Gastrocnemius medialis (tissue), 4 donors: Measurements from ENCODE around the gene TMPRSS9.
A peak's percentile ranks its signal among the peaks of the same experiment; 100 is the strongest.

ENCODE experiments used
- CTCF ChIP-seq, 5 experiments: fragments of 450-650 bp in 3 of 5; fragments of 200-600 bp in 2 of 5; sonication (generic) in 2 of 5; IDR thresholded peaks in 4 of 5; conservative IDR thresholded peaks in 1 of 5; 1 replicate in 4 of 5; 2 replicates in 1 of 5; pipeline ENCODE4 v1.5.1; 2016 to 2019; ENCODE audit warnings: antibody characterized with exemption in 5 of 5, mild to moderate bottlenecking in 3 of 5, moderate library complexity in 3 of 5
- POLR2A ChIP-seq, 2 donors: fragments of 450-650 bp; IDR thresholded peaks; one replicate each; pipeline ENCODE4 v1.6.1; 2017; ENCODE audit warnings: antibody characterized with exemption in 2 of 2, mild to moderate bottlenecking in 2 of 2, moderate library complexity in 2 of 2

GRCh38 chr19:2424686-2425621 lies 64.9 kb downstream of the TMPRSS9 start:
- TF ChIP-seq CTCF (IDR thresholded peaks at IDR 0.05 in 4 of 5, conservative IDR thresholded peaks at IDR 0.05 in 1 of 5) (peak; percentile 20 to 59 (median 37)), POLR2A (IDR thresholded peaks at IDR 0.05) (no peak)
